Nephron progenitor cell (in vitro differentiated cells): ENCODE data around the gene NEURL2.
"Not testable (repeated sequence)": the region's sequence is repeated elsewhere in the genome, so short reads cannot be mapped to it uniquely, and the experiment has no call there.

Experiments
- DNase-seq: peaks from one replicate; pipeline ENCODE4 v3.0.0; 2021
- H3K27ac Mint-ChIP-seq: 2 replicates; pipeline ENCODE4 v1.8.0; 2021; ENCODE audit warnings: mild to moderate bottlenecking, moderate library complexity, mixed read lengths
- H3K27me3 Mint-ChIP-seq: 2 replicates; pipeline ENCODE4 v1.8.0; 2021; ENCODE audit warnings: mild to moderate bottlenecking, low read depth, mixed read lengths; ENCODE audit not compliant: poor library complexity
- H3K36me3 Mint-ChIP-seq: 2 replicates; pipeline ENCODE4 v1.8.0; 2021; ENCODE audit warnings: low read depth, mixed read lengths
- H3K4me1 Mint-ChIP-seq: 2 replicates; pipeline ENCODE4 v1.8.0; 2021; ENCODE audit warnings: mixed read lengths
- H3K4me3 Mint-ChIP-seq: 2 replicates; pipeline ENCODE4 v1.8.0; 2021; ENCODE audit warnings: mild to moderate bottlenecking, moderate library complexity, mixed read lengths
- H3K9me3 Mint-ChIP-seq: 2 replicates; pipeline ENCODE4 v1.8.0; 2021; ENCODE audit warnings: mild to moderate bottlenecking, moderate library complexity, mixed read lengths
- CTCF ChIP-seq: fragments of 200-600 bp; sonication (generic); IDR thresholded peaks from 2 replicates; pipeline ENCODE4 v1.5.0; 2021; ENCODE audit warnings: antibody characterized with exemption

The NEURL2 gene

DNA sequence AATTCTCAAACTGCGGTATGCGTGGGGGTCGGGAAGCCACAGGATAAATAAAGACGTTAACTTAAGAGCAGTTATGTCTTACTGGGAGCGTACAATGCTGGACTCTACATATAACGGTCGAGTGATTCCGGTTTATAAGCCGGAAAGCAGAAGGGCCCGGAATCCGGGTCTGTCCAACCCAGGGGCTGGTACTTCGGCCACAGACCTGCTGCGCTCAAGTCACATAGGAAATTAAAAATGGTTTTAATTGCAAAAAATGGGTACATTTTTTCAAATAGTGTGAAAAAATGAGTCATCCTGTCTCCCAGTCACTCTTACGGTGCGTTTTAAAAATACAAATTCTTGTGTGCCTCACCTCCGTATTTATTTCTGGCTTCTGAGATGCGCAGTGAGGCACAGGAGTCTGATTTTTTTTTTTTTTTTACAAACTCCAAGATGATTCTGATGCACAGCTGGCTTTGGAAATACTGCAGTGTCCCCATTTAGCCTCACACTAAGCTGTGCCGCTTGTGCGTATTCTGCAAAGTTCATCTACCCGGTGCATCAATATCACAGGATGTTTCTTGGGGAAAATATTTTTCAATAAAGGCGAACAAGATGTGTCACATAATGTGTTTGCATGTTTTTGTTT is 44.5 kb upstream of the NEURL2 start:
- no peak for TF ChIP-seq CTCF
- H3K4me3 Mint-ChIP-seq: peak overlapping the region; percentile 97
- peak overlapping the region; percentile 98 for H3K27ac Mint-ChIP-seq
- peaks cover 34% of the 10 kb centered on the region for H3K36me3 Mint-ChIP-seq
- H3K4me1 Mint-ChIP-seq: peaks cover 38% of the 10 kb centered on the region
- no peaks in the 10 kb centered on the region for H3K27me3 Mint-ChIP-seq
- no peak for DNase-seq
- no peaks in the 10 kb centered on the region for H3K9me3 Mint-ChIP-seq

GRCh38 chr20:45934586-45935415 is 43.8 kb upstream of the NEURL2 start, which contains the start of gene PCIF1:
Gene PCIF1, plus strand, starts transcription at chr20:45934683. Its CDS starts 4,317 bp downstream, at chr20:45939000.
- no peaks in the 10 kb centered on the region for H3K27me3 Mint-ChIP-seq
- no peaks in the 10 kb centered on the region for H3K9me3 Mint-ChIP-seq
- peak within 1 kb of the TSS; percentile 97 for H3K4me3 Mint-ChIP-seq
- TF ChIP-seq CTCF: no peak
- H3K36me3 Mint-ChIP-seq: peaks cover 28% of the 10 kb centered on the region
- H3K27ac Mint-ChIP-seq: peak within 1 kb of the TSS; percentile 100
- H3K4me1 Mint-ChIP-seq: peaks cover 37% of the 10 kb centered on the region
- peak; percentile 99 for DNase-seq

DNA sequence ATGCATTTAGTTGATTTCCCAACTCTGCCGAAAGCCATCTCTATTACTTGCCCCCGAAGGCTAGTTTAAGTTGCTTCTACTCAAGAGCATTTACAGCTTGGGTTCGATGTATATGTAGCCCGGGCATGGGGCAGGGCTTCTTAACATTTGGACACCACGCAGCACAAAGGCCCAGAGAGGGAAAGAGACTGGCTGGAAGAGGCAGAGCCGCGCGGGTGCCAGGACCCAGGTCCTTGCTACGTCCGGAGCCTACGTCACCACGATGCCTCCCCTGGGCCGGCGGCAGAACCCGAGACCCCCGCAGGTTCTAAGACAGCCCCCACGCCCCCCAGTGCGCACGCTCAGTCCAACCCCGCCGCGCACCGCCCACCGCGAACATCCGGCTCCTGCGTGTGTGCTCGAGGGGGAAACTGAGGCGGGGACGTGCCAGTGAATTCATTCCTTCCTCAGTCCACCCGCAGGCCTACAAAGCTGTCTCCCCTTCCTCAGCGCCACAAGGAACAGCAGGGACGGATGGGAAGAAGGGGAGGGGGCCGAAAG is 43.1 kb upstream of the NEURL2 start:
- DNase-seq: peak; percentile 74
- H3K27me3 Mint-ChIP-seq: no peaks in the 10 kb centered on the region

DNA sequence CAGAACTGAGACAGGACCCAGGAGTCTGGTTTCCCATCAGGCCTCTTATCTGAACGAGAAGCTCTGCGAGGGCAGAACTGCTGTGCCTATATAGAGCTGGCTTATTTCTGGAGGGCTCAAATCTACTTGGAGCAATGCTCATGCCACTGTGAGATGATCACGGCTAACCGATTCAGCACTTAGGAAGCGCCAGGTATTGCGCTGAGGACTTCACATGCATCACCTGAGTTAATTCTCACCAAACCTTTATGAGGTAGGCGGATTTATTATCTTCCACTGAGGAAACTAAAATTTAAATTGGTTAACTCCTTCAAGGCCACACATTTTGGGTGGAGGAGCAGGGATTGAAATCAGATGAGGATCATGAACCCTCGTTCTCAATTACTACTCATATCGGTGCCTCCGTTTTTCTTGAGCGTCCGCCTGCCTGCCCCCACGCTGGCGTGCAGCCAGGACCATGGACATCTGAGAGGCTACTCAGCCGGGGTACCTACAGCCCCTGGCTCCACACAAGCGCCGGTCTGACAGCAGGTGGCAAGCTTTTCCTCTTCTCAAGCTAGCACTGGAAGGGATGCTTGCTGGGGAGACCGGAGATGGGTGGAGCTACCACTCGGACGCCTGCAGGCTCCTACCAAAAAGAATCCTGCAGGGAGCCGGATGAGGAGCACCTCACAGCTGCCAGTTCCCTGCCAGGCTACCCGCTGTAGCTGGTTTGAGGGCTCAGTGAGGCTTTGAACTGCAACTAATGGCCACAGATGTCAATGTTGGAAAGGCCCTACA is 42.4 kb upstream of the NEURL2 start:
- H3K4me1 Mint-ChIP-seq: peaks cover 32% of the 10 kb centered on the region
- H3K4me3 Mint-ChIP-seq: peak overlapping the region; percentile 97
- no peaks in the 10 kb centered on the region for H3K9me3 Mint-ChIP-seq
- peak; percentile 64 for DNase-seq
- peaks cover 18% of the 10 kb centered on the region for H3K36me3 Mint-ChIP-seq
- no peak for TF ChIP-seq CTCF
- H3K27me3 Mint-ChIP-seq: no peaks in the 10 kb centered on the region
- peak overlapping the region; percentile 100 for H3K27ac Mint-ChIP-seq

More for the DNA sequence above, 43.1 kb upstream of the NEURL2 start:
- H3K9me3 Mint-ChIP-seq: no peaks in the 10 kb centered on the region
- peak overlapping the region; percentile 97 for H3K4me3 Mint-ChIP-seq
- TF ChIP-seq CTCF: no peak
- peaks cover 32% of the 10 kb centered on the region for H3K4me1 Mint-ChIP-seq
- peak overlapping the region; percentile 100 for H3K27ac Mint-ChIP-seq
- peaks cover 22% of the 10 kb centered on the region for H3K36me3 Mint-ChIP-seq

DNA sequence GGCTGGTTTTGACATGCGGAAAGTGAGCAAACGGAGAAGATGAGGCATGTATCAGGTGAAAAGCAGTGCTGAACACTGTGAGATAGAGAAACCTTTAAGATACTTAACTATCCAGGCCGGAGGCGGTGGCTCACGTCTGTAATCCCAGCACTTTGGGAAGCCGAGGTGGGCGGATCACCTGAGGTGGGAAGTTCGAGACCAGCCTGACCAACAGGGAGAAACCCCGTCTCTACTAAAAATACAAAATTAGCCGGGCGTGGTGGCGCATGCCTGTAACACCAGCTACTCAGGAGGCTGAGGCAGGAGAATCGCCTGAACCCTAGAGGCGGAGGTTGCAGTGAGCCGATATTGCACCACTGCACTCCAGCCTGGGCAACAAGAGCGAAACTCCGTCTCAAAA is 40.7 kb upstream of the NEURL2 start:
- H3K27ac Mint-ChIP-seq, H3K36me3 Mint-ChIP-seq, H3K4me3 Mint-ChIP-seq, H3K9me3 Mint-ChIP-seq, H3K27me3 Mint-ChIP-seq, DNase-seq: not testable (repeated sequence)
- peaks cover 23% of the 10 kb centered on the region for H3K4me1 Mint-ChIP-seq
